ENCODE results near the gene OR52B6.

GRCh38 chr11:5625281-5625680 lies 44.6 kb downstream of the OR52B6 start:
- TF ChIP-seq ZNF629 (CRISPR knock-in tag; conservative IDR thresholded peaks at IDR 0.05) = no peak
- no peak for TF ChIP-seq POLR2AphosphoS5 (IDR thresholded peaks at IDR 0.05; ENCODE audit: low read depth, low read length)
- no peak for TF ChIP-seq EZH2 (conservative IDR thresholded peaks at IDR 0.05; ENCODE audit: low read depth, low read length)
- no peak for TF ChIP-seq CTCF (CRISPR knock-in tag; IDR thresholded peaks at IDR 0.05)
- no peak for TF ChIP-seq TCF7L2 (IDR thresholded peaks at IDR 0.05; ENCODE audit: low read depth, low read length)
- TF ChIP-seq ZFP90 (CRISPR knock-in tag; IDR thresholded peaks at IDR 0.05; ENCODE audit: borderline replicate concordance) = no peak
- TF ChIP-seq RXRA (CRISPR knock-in tag; IDR thresholded peaks at IDR 0.05) = no peak
- no peak for TF ChIP-seq KDM1A (CRISPR knock-in tag; IDR thresholded peaks at IDR 0.05)
- TF ChIP-seq MZF1 (CRISPR knock-in tag; IDR thresholded peaks at IDR 0.05; ENCODE audit: borderline replicate concordance) = no peak
